Ishikawa (cell line): ENCODE measurements around the gene NKAPL.

ENCODE experiments used
- CREB1 ChIP-seq: IDR thresholded peaks from 2 replicates; pipeline ENCODE4 v1.6.1; 2012; ENCODE audit warnings: low read depth
- EP300 ChIP-seq: IDR thresholded peaks from 2 replicates; pipeline ENCODE4 v1.6.1; 2012; ENCODE audit warnings: borderline replicate concordance
- TAF1 ChIP-seq: IDR thresholded peaks from 2 replicates; pipeline ENCODE4 v1.6.1; 2012; ENCODE audit warnings: low read depth, mild to moderate bottlenecking
- YY1 ChIP-seq: IDR thresholded peaks from 2 replicates; pipeline ENCODE4 v1.6.1; 2012; ENCODE audit warnings: low read depth
- TF ChIP-seq, protein P1 (sequence below): IDR thresholded peaks from 2 replicates; pipeline ENCODE4 v1.6.1; 2012

GRCh38 chr6:28250747-28251146, 8.3 kb upstream of the NKAPL start:
- TF ChIP-seq EP300 (no peak), TAF1 (no peak), CREB1 (no peak), YY1 (no peak)
- TF ChIP-seq, protein P1, sequence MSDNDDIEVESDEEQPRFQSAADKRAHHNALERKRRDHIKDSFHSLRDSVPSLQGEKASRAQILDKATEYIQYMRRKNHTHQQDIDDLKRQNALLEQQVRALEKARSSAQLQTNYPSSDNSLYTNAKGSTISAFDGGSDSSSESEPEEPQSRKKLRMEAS: no peak
